ENCODE measurements around the gene SNX4. TPM values are rescaled to one million over a fixed set of nuclear protein-coding genes. Genes with fewer than 3 reads are reported as not detected.
"Not testable (repeated sequence)": the region's sequence is repeated elsewhere in the genome, so short reads cannot be mapped to it uniquely, and the experiment has no call there.

SNX4 gene
- total RNA-seq, 4 donors from 2014 or later = 39.0 to 71.5 (median 51.9) TPM

DNA sequence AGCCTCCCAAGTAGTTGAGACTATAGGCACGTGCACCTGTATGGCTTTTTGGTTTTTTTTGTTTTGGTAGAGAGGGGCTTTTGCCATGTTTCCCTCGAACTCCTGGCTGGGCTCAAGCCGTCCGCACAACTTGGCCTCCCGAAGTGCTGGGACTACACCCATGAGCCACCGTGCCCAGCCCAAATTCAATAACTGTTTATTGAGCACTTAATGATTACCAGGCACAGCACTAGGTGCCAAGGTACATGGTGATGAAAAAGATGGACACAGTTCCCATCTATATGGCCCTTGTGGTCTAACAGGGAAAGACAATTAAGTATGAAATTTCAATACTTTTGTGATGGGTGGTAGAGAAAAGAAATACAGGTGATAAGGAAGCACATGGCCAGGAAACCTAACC is 109.1 kb downstream of the SNX4 start:
- Histone ChIP-seq H3K4me3 (no peak overlapping the region), H3K9me3 (no peaks in the 10 kb centered on the region), H3K27me3 (no peaks in the 10 kb centered on the region), H3K4me1 (no peaks in the 10 kb centered on the region), H3K36me3 (no peaks in the 10 kb centered on the region), H3K27ac (no peak overlapping the region)
- TF ChIP-seq EP300 (IDR thresholded peaks at IDR 0.05) = no peak
- no peak for TF ChIP-seq CTCF (IDR thresholded peaks at IDR 0.05)
- TF ChIP-seq POLR2A (IDR thresholded peaks at IDR 0.05) = no peak
- no peak for DNase-seq (ENCODE audit: low spot score in 2 of 2)
- 88 to 91% methylated on average over 6 of the region's 6 CpGs for WGBS, 2 donors

DNA sequence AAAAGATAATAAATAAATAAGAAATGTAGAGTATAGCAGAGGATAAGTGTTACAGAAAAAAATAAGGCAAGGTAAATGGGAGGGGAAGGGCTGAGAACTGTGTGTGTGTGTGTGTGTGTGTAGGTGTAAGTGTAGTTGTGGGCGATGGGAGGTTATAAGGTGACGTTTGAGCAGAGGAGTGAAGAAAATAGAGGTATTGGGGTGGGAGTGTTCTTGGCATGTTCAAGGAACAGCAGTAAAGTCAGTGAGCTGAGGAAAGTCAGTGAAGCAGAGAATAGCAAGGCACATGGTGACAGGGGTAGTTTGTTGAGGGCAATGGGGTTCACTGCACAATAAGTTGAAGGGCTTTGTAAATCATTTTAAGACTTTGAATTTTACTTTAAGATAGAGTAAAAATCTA is 113.9 kb downstream of the SNX4 start:
- 75 to 77% methylated on average over 2 of the region's 2 CpGs for WGBS, 2 donors
- H3K4me1 ChIP-seq = no peaks in the 10 kb centered on the region
- no peak overlapping the region for H3K4me3 ChIP-seq
- no peak overlapping the region for H3K27ac ChIP-seq
- DNase-seq (ENCODE audit: low spot score in 2 of 2) = no peak
- no peaks in the 10 kb centered on the region for H3K27me3 ChIP-seq
- TF ChIP-seq POLR2A (IDR thresholded peaks at IDR 0.05) (no peak), CTCF (IDR thresholded peaks at IDR 0.05) (no peak), EP300 (IDR thresholded peaks at IDR 0.05) (no peak)
- no peaks in the 10 kb centered on the region for H3K36me3 ChIP-seq
- no peaks in the 10 kb centered on the region for H3K9me3 ChIP-seq

DNA sequence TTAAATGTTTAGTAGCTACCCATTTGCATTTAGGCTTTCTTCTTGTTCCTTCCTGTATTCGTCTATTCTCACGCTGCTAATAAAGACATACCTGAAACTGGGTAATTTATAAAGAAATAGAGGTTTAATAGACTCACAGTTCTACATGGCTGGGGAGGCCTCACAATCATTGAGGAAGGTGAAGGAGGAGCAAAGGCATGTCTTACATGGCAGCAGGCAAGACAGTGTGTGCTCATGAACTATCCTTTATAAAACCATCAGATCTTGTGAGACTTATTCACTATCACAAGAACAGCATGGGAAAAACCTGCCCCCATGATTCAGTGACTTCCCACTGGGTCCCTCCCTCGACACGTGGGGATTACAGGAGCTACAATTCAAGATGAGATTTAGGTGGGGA is 114.5 kb downstream of the SNX4 start:
- H3K4me1 ChIP-seq; H3K9me3 ChIP-seq; DNase-seq (ENCODE audit: low spot score in 2 of 2); H3K27me3 ChIP-seq; H3K36me3 ChIP-seq; H3K27ac ChIP-seq; H3K4me3 ChIP-seq: not testable (repeated sequence)
- WGBS, 2 donors = 91 to 97% methylated on average over 4 of the region's 4 CpGs

GRCh38 chr3:125403789-125404188 is 116.2 kb downstream of the SNX4 start:
- Histone ChIP-seq H3K27me3 (no peaks in the 10 kb centered on the region), H3K36me3 (no peaks in the 10 kb centered on the region), H3K27ac (no peak overlapping the region), H3K4me1 (no peaks in the 10 kb centered on the region), H3K4me3 (no peak overlapping the region), H3K9me3 (no peaks in the 10 kb centered on the region)
- TF ChIP-seq POLR2A (IDR thresholded peaks at IDR 0.05) (no peak), CTCF (IDR thresholded peaks at IDR 0.05) (no peak), EP300 (IDR thresholded peaks at IDR 0.05) (no peak)
- no peak for DNase-seq (ENCODE audit: low spot score in 2 of 2)
- 53 to 64% methylated on average over 2 of the region's 2 CpGs for WGBS, 2 donors

GRCh38 chr3:125402639-125403038 is 117.4 kb downstream of the SNX4 start:
- H3K27ac ChIP-seq = no peak overlapping the region
- no peaks in the 10 kb centered on the region for H3K36me3 ChIP-seq
- 71 to 75% methylated on average over 2 of the region's 2 CpGs for WGBS, 2 donors
- no peak for DNase-seq (ENCODE audit: low spot score in 2 of 2)
- no peaks in the 10 kb centered on the region for H3K4me1 ChIP-seq
- no peaks in the 10 kb centered on the region for H3K9me3 ChIP-seq
- no peak for TF ChIP-seq CTCF (IDR thresholded peaks at IDR 0.05)
- TF ChIP-seq EP300 (IDR thresholded peaks at IDR 0.05) = no peak
- TF ChIP-seq POLR2A (IDR thresholded peaks at IDR 0.05) = no peak
- no peaks in the 10 kb centered on the region for H3K27me3 ChIP-seq
- no peak overlapping the region for H3K4me3 ChIP-seq

GRCh38 chr3:125401402-125401801 is 118.6 kb downstream of the SNX4 start:
- DNase-seq (ENCODE audit: low spot score in 2 of 2) = no peak
- TF ChIP-seq POLR2A (IDR thresholded peaks at IDR 0.05) (no peak), EP300 (IDR thresholded peaks at IDR 0.05) (no peak), CTCF (IDR thresholded peaks at IDR 0.05) (no peak)
- WGBS, 2 donors = 41 to 57% methylated on average over 1 of the region's 1 CpG
- H3K9me3 ChIP-seq = no peaks in the 10 kb centered on the region
- H3K27ac ChIP-seq = no peak overlapping the region
- no peaks in the 10 kb centered on the region for H3K36me3 ChIP-seq
- H3K27me3 ChIP-seq = no peaks in the 10 kb centered on the region
- no peaks in the 10 kb centered on the region for H3K4me1 ChIP-seq
- H3K4me3 ChIP-seq = no peak overlapping the region
